SW 1271 (cell line): ENCODE data around the gene DYNC1I1.

ENCODE experiments used
- DNase-seq, 2 experiments: peaks; one replicate each; lab custom pipeline; 2025; lab: John Stamatoyannopoulos, UW

The DYNC1I1 gene

DNA sequence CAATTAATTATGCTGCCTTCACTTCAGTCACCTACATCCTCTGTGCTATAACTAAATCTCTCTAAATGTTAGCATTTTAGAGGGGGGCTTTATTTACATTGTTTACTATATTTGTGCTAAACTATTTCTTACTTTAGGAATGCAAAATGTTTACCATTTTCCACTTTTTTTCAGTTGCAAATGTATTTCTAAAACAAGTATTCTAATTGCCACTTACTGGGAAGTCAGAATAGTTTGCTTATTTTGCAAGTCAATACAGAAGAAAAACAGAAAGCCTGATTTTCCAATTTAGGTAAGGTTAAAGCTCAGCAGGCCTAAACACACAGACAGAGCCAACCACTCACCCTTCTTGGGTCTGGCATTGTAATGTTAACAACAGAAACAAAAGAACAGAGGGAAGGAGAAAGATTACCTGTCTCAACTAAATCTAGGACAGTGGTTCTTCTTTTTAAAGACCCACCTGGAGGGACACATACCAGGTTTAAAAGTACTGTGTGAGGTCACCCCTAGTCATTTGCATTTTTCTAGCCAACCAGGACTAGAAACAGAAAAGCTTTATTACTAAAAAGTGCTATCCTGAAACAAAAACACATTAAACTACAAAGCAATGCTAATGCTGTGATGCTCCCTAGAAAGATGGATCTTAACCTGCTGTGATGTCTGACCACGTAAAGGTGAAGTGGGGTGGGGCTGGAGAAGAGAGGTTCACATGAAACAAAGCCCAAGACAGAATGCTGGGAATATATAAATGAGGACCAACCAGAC is 371.3 kb downstream of the DYNC1I1 start:
- no peak for DNase-seq

GRCh38 chr7:96144260-96144526 is 371.8 kb downstream of the DYNC1I1 start:
- DNase-seq: no peak
